ENCODE data around the gene CCDC12.

The CCDC12 gene

DNA sequence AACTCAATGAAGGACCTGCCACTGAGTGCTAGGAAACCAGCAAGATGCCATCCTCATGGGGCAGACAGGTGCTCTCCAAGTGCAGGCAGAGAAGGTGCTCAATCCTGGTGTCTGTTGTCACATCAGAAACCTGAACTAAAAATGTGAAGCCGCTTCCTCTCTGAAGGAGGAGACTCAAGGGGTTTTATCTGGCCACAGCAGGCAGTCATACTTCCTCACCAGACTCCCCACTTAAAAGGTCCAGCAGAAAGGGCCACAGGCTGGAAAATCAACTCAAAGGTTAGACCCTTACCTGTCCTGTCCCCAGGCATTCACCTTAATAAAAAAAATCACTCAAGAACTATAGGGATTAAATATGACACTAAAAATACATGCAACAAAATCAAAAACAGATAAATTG lies 4.8 kb downstream of the CCDC12 start:
- 88% methylated on average over 1 of the region's 1 CpG for WGBS
- H2BK5ac ChIP-seq (ENCODE audit: low read depth, low read length, poor library complexity, severe bottlenecking) = no peak overlapping the region
- H3K18ac ChIP-seq (ENCODE audit: low read depth in 1 of 2, low read length in 2 of 2) = no peak overlapping the region
- H3K9me3 ChIP-seq (ENCODE audit: control insufficient read depth, low read length) = no peaks in the 10 kb centered on the region
- no peak overlapping the region for H4K91ac ChIP-seq (ENCODE audit: low read length)
- no peak overlapping the region for H3K4me3 ChIP-seq (ENCODE audit: insufficient read depth in 1 of 2, low read depth in 1 of 2, low read length in 2 of 2)
- H3K4me1 ChIP-seq (ENCODE audit: control insufficient read depth, insufficient read depth, low read depth, low read length) = peaks cover 36% of the 10 kb centered on the region
- H3K27me3 ChIP-seq (ENCODE audit: control insufficient read depth in 1 of 2, insufficient read depth in 1 of 2, low read length in 2 of 2) = no peaks in the 10 kb centered on the region
- no peak overlapping the region for H3K27ac ChIP-seq (ENCODE audit: low read length, poor library complexity, severe bottlenecking)
- no peak overlapping the region for H3K9ac ChIP-seq (ENCODE audit: low read length)
- no peak overlapping the region for H2BK15ac ChIP-seq (ENCODE audit: low read depth, poor library complexity, severe bottlenecking)
- H2AK5ac ChIP-seq (ENCODE audit: low read length, severe bottlenecking) = no peak overlapping the region
- no peaks in the 10 kb centered on the region for H3K79me1 ChIP-seq (replicated peaks; ENCODE audit: low read length, poor library complexity, severe bottlenecking)
- no peak overlapping the region for H3K14ac ChIP-seq (ENCODE audit: low read length in 2 of 2)
- H3K4me2 ChIP-seq (ENCODE audit: low read length, poor library complexity, severe bottlenecking) = no peak overlapping the region
- H3K4ac ChIP-seq (ENCODE audit: low read depth in 1 of 2, low read length in 2 of 2) = no peak overlapping the region
- no peak overlapping the region for H4K8ac ChIP-seq (ENCODE audit: low read length)
- no peak overlapping the region for H2BK120ac ChIP-seq (ENCODE audit: low read depth, low read length)
- peaks cover 9 to 13% of the 10 kb centered on the region in 2 experiments for H3K36me3 ChIP-seq (ENCODE audit: control insufficient read depth in 1 of 2, insufficient read depth in 2 of 2, low read depth in 1 of 2, low read length in 2 of 2)
- no peak overlapping the region for H2AFZ ChIP-seq (ENCODE audit: low read depth, low read length)
- no peak for DNase-seq
- no peak overlapping the region for H3K23ac ChIP-seq (ENCODE audit: low read length in 2 of 2)
- no peak overlapping the region for H2BK12ac ChIP-seq (ENCODE audit: low read length in 2 of 2)

DNA sequence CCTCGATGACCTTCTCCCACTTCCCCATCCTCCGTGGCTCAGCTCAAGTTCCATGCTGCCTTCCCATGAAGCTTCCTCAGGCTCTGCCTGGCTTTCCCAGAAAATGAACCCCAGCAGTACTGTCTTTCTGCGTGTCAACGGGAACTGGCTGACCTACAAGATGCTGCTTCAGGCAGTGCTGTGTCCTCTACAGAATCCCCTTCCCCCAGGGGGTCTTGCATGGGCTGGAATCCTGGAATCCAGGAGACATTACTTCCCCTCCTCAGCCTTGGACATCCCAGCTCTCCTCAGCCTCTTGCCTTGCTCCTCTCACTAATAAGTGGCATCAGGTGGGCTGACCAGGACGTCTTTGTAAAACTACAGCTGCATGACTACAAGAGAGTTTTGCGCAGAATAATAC lies 5.4 kb downstream of the CCDC12 start:
- Histone ChIP-seq H2AK5ac (ENCODE audit: low read length, severe bottlenecking) (peak overlapping the region; percentile 28), H2BK12ac (ENCODE audit: low read length in 2 of 2) (no peak overlapping the region), H2BK5ac (ENCODE audit: low read depth, low read length, poor library complexity, severe bottlenecking) (no peak overlapping the region), H3K23ac (ENCODE audit: low read length in 2 of 2) (no peak overlapping the region), H4K91ac (ENCODE audit: low read length) (no peak overlapping the region), H3K14ac (ENCODE audit: low read length in 2 of 2) (no peak overlapping the region), H2BK15ac (ENCODE audit: low read depth, poor library complexity, severe bottlenecking) (no peak overlapping the region), H2AFZ (ENCODE audit: low read depth, low read length) (no peak overlapping the region), H3K79me1 (replicated peaks; ENCODE audit: low read length, poor library complexity, severe bottlenecking) (no peaks in the 10 kb centered on the region), H3K4me1 (ENCODE audit: control insufficient read depth, insufficient read depth, low read depth, low read length) (peaks cover 40% of the 10 kb centered on the region), H3K9me3 (ENCODE audit: control insufficient read depth, low read length) (no peaks in the 10 kb centered on the region), H3K18ac (ENCODE audit: low read depth in 1 of 2, low read length in 2 of 2) (no peak overlapping the region), H2BK120ac (ENCODE audit: low read depth, low read length) (no peak overlapping the region), H3K27me3 (ENCODE audit: control insufficient read depth in 1 of 2, insufficient read depth in 1 of 2, low read length in 2 of 2) (no peaks in the 10 kb centered on the region), H3K27ac (ENCODE audit: low read length, poor library complexity, severe bottlenecking) (peak overlapping the region; percentile 59), H3K9ac (ENCODE audit: low read length) (no peak overlapping the region), H3K4ac (ENCODE audit: low read depth in 1 of 2, low read length in 2 of 2) (no peak overlapping the region), H3K4me2 (ENCODE audit: low read length, poor library complexity, severe bottlenecking) (no peak overlapping the region), H3K36me3 (ENCODE audit: control insufficient read depth in 1 of 2, insufficient read depth in 2 of 2, low read depth in 1 of 2, low read length in 2 of 2) (peaks cover 9 to 17% of the 10 kb centered on the region in 2 experiments), H4K8ac (ENCODE audit: low read length) (no peak overlapping the region), H3K4me3 (ENCODE audit: insufficient read depth in 1 of 2, low read depth in 1 of 2, low read length in 2 of 2) (no peak overlapping the region)
- no peak for DNase-seq
- 93% methylated on average over 5 of the region's 6 CpGs for WGBS

DNA sequence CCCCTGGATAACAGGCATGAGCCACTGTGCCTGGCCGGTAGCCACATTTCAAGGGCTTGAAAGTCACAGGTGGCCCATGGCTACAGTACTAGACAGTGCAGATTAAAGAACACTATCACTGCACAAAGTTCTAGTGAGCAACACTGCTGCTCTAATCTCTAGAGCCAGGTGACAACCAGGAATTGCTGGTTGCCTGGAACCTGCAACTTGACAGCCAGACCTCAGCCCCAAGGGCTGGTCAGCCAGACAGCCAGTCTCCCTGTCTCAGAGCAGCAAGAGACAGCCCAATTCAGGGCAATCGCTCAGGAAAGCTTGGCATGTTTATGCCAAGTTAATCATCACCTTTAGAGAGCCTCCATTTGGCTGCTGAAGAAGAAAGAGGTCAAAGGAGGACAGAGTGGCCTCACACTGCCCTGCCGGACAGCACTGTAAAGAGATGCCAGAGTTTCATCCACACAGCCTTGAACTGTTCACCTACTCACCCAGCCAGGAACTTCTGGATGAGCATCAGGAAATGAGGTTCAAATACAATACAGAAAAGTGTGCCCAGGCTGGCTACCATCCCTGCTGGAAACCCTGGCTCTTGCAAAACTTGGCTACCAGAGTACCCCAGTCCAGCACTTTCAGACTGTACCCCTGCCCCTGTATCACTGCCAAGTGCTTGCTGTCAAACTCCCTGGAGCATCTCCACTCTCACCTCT lies 6.0 kb downstream of the CCDC12 start:
- Histone ChIP-seq H4K91ac (ENCODE audit: low read length) (no peak overlapping the region), H4K8ac (ENCODE audit: low read length) (no peak overlapping the region), H3K27ac (ENCODE audit: low read length, poor library complexity, severe bottlenecking) (peak overlapping the region; percentile 59), H3K4me2 (ENCODE audit: low read length, poor library complexity, severe bottlenecking) (no peak overlapping the region), H3K27me3 (ENCODE audit: control insufficient read depth in 1 of 2, insufficient read depth in 1 of 2, low read length in 2 of 2) (no peaks in the 10 kb centered on the region), H3K18ac (ENCODE audit: low read depth in 1 of 2, low read length in 2 of 2) (no peak overlapping the region), H3K4me3 (ENCODE audit: insufficient read depth in 1 of 2, low read depth in 1 of 2, low read length in 2 of 2) (peak overlapping the region in 1 of 2 experiments; percentile 23), H2BK120ac (ENCODE audit: low read depth, low read length) (no peak overlapping the region), H2AFZ (ENCODE audit: low read depth, low read length) (no peak overlapping the region), H3K79me1 (replicated peaks; ENCODE audit: low read length, poor library complexity, severe bottlenecking) (no peaks in the 10 kb centered on the region), H2BK5ac (ENCODE audit: low read depth, low read length, poor library complexity, severe bottlenecking) (no peak overlapping the region), H2AK5ac (ENCODE audit: low read length, severe bottlenecking) (no peak overlapping the region), H3K14ac (ENCODE audit: low read length in 2 of 2) (no peak overlapping the region), H3K4ac (ENCODE audit: low read depth in 1 of 2, low read length in 2 of 2) (no peak overlapping the region), H3K9me3 (ENCODE audit: control insufficient read depth, low read length) (no peaks in the 10 kb centered on the region), H2BK12ac (ENCODE audit: low read length in 2 of 2) (no peak overlapping the region), H3K36me3 (ENCODE audit: control insufficient read depth in 1 of 2, insufficient read depth in 2 of 2, low read depth in 1 of 2, low read length in 2 of 2) (peaks cover 12 to 17% of the 10 kb centered on the region in 2 experiments), H3K23ac (ENCODE audit: low read length in 2 of 2) (no peak overlapping the region), H3K4me1 (ENCODE audit: control insufficient read depth, insufficient read depth, low read depth, low read length) (peaks cover 40% of the 10 kb centered on the region), H2BK15ac (ENCODE audit: low read depth, poor library complexity, severe bottlenecking) (no peak overlapping the region), H3K9ac (ENCODE audit: low read length) (no peak overlapping the region)
- WGBS = 74% methylated on average over 3 of the region's 3 CpGs
- DNase-seq = no peak

DNA sequence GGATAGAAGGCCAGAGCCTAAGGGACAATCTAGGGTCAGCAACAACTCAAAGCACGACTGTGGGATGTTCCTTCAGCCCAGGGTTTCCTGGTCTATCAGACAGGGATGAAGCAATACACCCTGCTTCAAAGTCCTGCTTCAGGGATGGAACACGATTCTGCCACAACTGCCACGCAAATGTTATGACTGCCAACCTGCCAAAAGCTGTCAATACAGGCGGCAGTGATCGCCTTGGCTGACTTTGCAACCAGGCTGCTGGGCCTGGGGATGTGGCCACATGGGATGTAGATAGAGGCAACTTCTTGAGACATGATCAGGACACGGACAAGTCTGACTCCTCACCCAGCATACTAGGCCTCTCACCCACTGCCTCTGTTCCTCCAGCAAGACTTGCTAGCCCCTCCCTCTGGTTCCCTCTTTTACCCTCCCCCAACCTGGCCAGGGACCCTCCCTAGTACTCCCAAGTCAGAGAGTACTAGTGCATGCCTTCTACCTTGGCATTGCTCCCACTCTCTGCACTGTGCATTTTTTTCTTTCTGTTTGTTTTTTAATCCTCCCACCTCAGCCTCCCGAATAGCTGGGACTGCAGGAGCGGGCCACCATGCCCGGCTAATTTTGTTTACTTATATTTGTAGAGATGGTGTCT lies 7.6 kb downstream of the CCDC12 start:
- no peak overlapping the region for H2BK120ac ChIP-seq (ENCODE audit: low read depth, low read length)
- DNase-seq = no peak
- H2BK15ac ChIP-seq (ENCODE audit: low read depth, poor library complexity, severe bottlenecking) = no peak overlapping the region
- H2AFZ ChIP-seq (ENCODE audit: low read depth, low read length) = no peak overlapping the region
- no peak overlapping the region for H4K91ac ChIP-seq (ENCODE audit: low read length)
- no peak overlapping the region for H3K14ac ChIP-seq (ENCODE audit: low read length in 2 of 2)
- no peak overlapping the region for H2BK12ac ChIP-seq (ENCODE audit: low read length in 2 of 2)
- peaks cover 41% of the 10 kb centered on the region for H3K4me1 ChIP-seq (ENCODE audit: control insufficient read depth, insufficient read depth, low read depth, low read length)
- H3K27ac ChIP-seq (ENCODE audit: low read length, poor library complexity, severe bottlenecking) = no peak overlapping the region
- no peak overlapping the region for H3K4ac ChIP-seq (ENCODE audit: low read depth in 1 of 2, low read length in 2 of 2)
- H3K4me3 ChIP-seq (ENCODE audit: insufficient read depth in 1 of 2, low read depth in 1 of 2, low read length in 2 of 2) = no peak overlapping the region
- no peaks in the 10 kb centered on the region for H3K9me3 ChIP-seq (ENCODE audit: control insufficient read depth, low read length)
- no peaks in the 10 kb centered on the region for H3K79me1 ChIP-seq (replicated peaks; ENCODE audit: low read length, poor library complexity, severe bottlenecking)
- no peak overlapping the region for H3K18ac ChIP-seq (ENCODE audit: low read depth in 1 of 2, low read length in 2 of 2)
- no peak overlapping the region for H4K8ac ChIP-seq (ENCODE audit: low read length)
- H2BK5ac ChIP-seq (ENCODE audit: low read depth, low read length, poor library complexity, severe bottlenecking) = no peak overlapping the region
- H3K36me3 ChIP-seq (ENCODE audit: control insufficient read depth in 1 of 2, insufficient read depth in 2 of 2, low read depth in 1 of 2, low read length in 2 of 2) = peaks cover 14 to 22% of the 10 kb centered on the region in 2 experiments
- no peak overlapping the region for H3K23ac ChIP-seq (ENCODE audit: low read length in 2 of 2)
- no peak overlapping the region for H3K9ac ChIP-seq (ENCODE audit: low read length)
- H2AK5ac ChIP-seq (ENCODE audit: low read length, severe bottlenecking) = no peak overlapping the region
- H3K4me2 ChIP-seq (ENCODE audit: low read length, poor library complexity, severe bottlenecking) = no peak overlapping the region
- H3K27me3 ChIP-seq (ENCODE audit: control insufficient read depth in 1 of 2, insufficient read depth in 1 of 2, low read length in 2 of 2) = no peaks in the 10 kb centered on the region
- 72% methylated on average over 7 of the region's 9 CpGs for WGBS
